Omental fat pad (tissue), 4 donors: ENCODE data around the gene ABLIM2. TPM values are rescaled to one million over a fixed set of nuclear protein-coding genes. Genes with fewer than 3 reads are reported as not detected.

ENCODE experiments used
- ATAC-seq: fragments of 150-250 bp; one replicate; pipeline ENCODE4 v1.9.1; 2016; ENCODE audit warnings: mild to moderate bottlenecking, moderate library complexity; ENCODE audit not compliant: low FRiP score
- DNase-seq: peaks from one replicate; pipeline ENCODE4 v3.0.0-alpha.2; 2019; ENCODE audit warnings: low spot score
- CTCF ChIP-seq, 3 donors: fragments of 450-650 bp; IDR thresholded peaks; one replicate each; pipeline ENCODE4 v1.5.1; 2016 to 2017; ENCODE audit warnings: antibody characterized with exemption in 3 of 3, mild to moderate bottlenecking in 3 of 3, moderate library complexity in 2 of 3
- total RNA-seq, 4 donors: library from RNA; depleted of rRNA; stranded (reverse); fragments of >200 nt; gene quantifications; one replicate each; pipeline ENCODE4 v1.1.0, GENCODE V29; 2016

Gene ABLIM2
- total RNA-seq, 4 donors from 2014 or later: 10.1 to 34.2 (median 13.7) TPM

DNA sequence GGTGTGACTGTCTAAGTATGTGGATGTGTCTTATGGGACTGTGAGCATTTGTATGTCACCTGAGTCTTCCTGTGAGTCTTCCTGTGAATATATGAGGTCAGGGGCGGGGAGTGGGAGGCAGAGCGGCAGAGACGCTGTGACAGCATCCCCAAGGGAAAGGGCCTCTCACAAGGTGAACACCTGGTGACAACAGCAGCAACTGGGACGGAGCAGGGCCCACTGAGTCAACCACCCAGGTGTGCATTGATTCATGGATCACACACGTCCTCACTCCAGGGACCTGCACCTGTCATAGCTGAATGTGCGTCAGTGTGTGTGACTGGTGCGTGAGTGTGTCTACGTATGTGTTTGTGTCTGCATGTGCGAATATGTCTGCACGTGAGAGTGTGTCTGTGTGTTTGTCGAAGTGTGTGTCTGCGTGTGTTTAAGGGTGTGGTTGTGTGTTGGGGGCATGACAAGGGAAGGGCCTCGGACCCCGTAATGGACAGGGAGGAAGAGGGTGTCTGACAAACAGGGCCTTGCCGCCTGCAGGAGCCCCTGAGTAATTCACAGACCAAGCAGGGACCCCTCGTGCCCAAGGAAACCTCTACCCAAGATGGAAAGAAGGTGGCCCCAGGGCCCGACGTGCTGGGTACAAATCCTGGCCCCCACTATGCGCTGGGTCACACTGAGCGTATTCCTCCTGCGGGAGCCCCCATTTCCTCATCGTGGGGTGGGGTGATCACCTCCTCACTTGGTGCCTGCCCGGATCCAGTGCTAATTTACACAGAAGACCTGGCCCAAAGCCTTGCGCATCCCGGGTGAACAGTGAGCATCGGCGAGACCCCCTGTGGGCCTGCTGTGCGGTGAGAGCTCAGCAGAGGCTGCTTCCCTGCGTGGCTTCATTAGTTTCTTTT is 76.7 kb downstream of the ABLIM2 start:
- no peak for ATAC-seq
- DNase-seq: no peak
- no peak for TF ChIP-seq CTCF (IDR thresholded peaks at IDR 0.05)

DNA sequence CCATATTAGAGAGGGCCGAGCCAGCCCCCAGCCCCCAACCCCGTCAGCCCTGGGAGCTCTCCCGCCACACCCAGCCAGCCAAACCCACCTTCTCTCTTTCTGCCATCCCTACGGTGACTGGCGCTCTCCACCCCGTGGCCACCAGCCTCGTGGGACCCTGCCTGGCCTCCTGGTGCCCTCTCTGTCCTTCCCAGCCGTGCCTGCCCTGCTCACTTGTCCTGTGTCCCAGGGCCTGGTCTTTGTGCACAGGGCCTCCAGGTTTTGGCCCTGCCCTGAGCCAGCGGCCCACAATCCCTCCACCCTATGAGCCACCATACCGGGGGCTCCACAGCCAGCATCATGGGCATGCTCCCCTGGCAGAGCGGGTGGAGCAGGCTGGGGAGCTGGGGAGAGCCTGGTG is 77.4 kb downstream of the ABLIM2 start:
- DNase-seq (no peak), ATAC-seq (no peak)

DNA sequence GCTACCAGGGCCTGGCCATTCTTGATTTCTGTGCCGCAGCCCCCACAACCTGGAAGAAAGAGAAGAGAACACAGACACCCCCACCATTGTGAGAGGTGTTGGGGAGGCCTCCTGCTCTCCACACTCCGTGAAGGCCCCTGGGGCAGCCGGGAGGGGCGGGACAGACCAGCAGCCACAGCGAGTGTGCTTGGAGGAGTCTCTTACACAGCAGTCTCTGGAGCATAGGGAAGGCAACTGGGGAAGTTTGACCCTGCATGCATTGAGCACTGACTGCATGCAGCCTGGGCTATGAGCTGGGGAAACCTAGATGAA is 77.9 kb downstream of the ABLIM2 start:
- ATAC-seq: no peak

More for the DNA sequence above, 77.4 kb downstream of the ABLIM2 start:
- no peak for TF ChIP-seq CTCF (IDR thresholded peaks at IDR 0.05)

DNA sequence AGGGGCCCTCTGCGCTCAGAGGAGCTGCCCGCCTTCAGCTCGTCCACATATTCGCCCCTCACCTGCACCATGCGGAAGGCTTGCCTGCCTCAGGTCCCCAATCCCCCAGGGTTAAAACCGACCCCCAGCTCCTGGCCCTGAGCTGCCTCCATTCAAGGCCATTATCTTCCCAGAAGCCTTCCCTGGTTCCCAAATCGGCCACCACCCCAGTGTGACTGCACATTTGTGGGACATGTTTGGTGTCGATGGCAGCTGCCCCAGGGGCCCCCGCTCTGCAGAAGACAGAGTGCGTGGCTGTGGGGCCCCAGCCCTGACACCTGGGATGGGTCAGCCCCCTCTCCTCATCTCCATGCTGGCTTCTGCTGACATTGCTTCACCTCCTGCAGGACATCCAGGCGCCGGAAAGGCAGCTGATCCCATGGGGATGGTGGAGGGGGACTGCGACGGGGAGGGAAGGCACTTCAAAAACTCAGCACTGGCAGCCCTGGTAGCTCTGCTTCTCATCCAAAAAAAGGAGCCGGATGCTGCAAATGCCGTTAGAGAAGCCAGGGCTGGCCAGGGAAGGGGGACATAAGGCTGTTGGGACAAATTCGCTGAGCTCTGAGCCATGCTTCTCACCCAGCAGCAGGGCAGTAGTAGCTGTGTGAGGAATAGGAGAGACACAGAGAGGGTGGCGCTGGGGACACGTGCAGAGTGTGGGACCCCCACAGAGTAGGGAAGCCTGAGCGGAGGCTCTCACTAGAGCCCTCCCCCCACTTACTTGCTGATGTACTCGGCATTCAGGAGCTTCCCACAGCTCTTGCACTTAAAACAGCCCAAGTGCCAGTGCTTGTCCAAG is 78.5 kb downstream of the ABLIM2 start:
- DNase-seq: no peak
- TF ChIP-seq CTCF (IDR thresholded peaks at IDR 0.05): no peak
- ATAC-seq: no peak

More for the DNA sequence above, 77.9 kb downstream of the ABLIM2 start:
- TF ChIP-seq CTCF (IDR thresholded peaks at IDR 0.05): no peak
- DNase-seq: no peak

GRCh38 chr4:8079031-8079885 is 79.4 kb downstream of the ABLIM2 start:
- DNase-seq: no peak
- ATAC-seq: peak; percentile 61

More at GRCh38 chr4:8079031-8079885, 79.4 kb downstream of the ABLIM2 start:
- no peak for TF ChIP-seq CTCF (IDR thresholded peaks at IDR 0.05)
